ENCODE measurements around the gene ZNF358.

GRCh38 chr19:7480222-7480969 lies 35.5 kb upstream of the ZNF358 start:
- TF ChIP-seq EZH2 (optimal IDR thresholded peaks at IDR 0.05; ENCODE audit: low read depth, low read length) (no peak), EZH2phosphoT487 (IDR thresholded peaks at IDR 0.05; ENCODE audit: low read length) (no peak)
